ENCODE data around the gene ATP8B3. TPM values are rescaled to one million over a fixed set of nuclear protein-coding genes. Genes with fewer than 3 reads are reported as not detected.

ATP8B3 gene
- total RNA-seq, 1 donor from 2014 or later = 3.0 TPM

DNA sequence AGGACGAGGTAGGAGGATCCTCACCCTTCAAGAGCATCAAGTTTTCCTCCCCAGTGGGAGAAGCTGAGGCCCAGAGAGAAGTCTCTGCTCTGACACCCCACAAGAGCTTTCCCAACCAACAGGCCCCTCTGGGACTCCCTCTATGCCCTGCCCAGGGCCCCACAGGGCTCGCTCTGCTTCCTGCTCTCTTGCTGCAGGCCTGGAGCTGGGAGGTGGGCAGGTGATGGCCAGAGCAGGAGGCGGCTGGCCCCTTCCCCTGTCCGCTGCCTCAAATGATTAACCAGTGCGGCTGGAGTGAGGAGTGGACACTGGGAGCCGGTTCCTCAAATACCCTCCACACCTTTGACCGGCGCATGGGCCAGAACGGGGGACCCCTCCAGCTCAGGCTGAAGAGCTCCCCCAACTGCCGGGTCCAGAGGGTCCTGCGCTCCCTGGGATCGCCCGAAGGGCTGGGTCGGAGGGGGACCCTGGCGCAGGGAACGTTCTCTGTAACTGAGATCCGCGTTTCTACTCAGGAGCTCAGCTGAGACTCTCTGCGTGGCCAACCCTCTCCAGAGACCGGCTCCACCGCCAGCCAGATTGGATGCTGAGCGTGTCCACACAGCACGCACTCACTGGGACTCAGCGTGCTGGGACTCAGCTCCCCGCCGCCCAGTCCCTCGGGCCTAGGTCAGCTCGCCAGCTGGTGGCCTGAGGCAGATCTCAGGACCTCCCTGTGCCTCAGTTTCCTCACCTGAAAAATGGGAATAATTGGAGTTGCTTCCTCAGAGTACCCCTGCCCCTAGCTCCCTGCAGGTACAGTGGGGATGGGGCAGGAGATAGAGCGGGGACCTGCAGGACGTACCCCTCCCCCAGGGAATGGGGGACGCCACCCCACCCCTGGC, 65.4 kb downstream of the ATP8B3 start:
- H3K27ac ChIP-seq (ENCODE audit: low read depth, low read length) = no peak overlapping the region
- H3K4me1 ChIP-seq (ENCODE audit: insufficient read depth, low read length) = peaks cover 14% of the 10 kb centered on the region
- Mint-ChIP-seq H3K36me3 (ENCODE audit: low read depth, unreplicated experiment) (no peaks in the 10 kb centered on the region), H3K27ac (ENCODE audit: unreplicated experiment) (no peak overlapping the region), H3K4me1 (ENCODE audit: low read depth, unreplicated experiment) (no peaks in the 10 kb centered on the region), H3K27me3 (ENCODE audit: low read depth, unreplicated experiment) (peaks cover 28% of the 10 kb centered on the region), H3K9me3 (ENCODE audit: unreplicated experiment) (peaks cover 2% of the 10 kb centered on the region), H3K4me3 (ENCODE audit: unreplicated experiment) (no peak overlapping the region)
- H3K36me3 ChIP-seq (ENCODE audit: insufficient read depth, low read length) = no peaks in the 10 kb centered on the region
- TF ChIP-seq, protein P1, sequence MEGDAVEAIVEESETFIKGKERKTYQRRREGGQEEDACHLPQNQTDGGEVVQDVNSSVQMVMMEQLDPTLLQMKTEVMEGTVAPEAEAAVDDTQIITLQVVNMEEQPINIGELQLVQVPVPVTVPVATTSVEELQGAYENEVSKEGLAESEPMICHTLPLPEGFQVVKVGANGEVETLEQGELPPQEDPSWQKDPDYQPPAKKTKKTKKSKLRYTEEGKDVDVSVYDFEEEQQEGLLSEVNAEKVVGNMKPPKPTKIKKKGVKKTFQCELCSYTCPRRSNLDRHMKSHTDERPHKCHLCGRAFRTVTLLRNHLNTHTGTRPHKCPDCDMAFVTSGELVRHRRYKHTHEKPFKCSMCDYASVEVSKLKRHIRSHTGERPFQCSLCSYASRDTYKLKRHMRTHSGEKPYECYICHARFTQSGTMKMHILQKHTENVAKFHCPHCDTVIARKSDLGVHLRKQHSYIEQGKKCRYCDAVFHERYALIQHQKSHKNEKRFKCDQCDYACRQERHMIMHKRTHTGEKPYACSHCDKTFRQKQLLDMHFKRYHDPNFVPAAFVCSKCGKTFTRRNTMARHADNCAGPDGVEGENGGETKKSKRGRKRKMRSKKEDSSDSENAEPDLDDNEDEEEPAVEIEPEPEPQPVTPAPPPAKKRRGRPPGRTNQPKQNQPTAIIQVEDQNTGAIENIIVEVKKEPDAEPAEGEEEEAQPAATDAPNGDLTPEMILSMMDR (IDR thresholded peaks at IDR 0.05; ENCODE audit: insufficient read depth, low read depth, low read length) = no peak
- TF ChIP-seq EZH2 (IDR thresholded peaks at IDR 0.05; ENCODE audit: insufficient read depth, low read length) = peak; percentile 57
- no peaks in the 10 kb centered on the region for H3K9me3 ChIP-seq (ENCODE audit: insufficient read depth, low read depth, low read length)
- peak overlapping the region; percentile 69 for H3K4me2 ChIP-seq (ENCODE audit: low read length)
- no peaks in the 10 kb centered on the region for H3K79me2 ChIP-seq (ENCODE audit: insufficient read depth, low read length)
- DNase-seq (ENCODE audit: low read depth) (peak; percentile 24), FAIRE-seq (no peak)
- H2AFZ ChIP-seq (ENCODE audit: low read depth, low read length) = peak overlapping the region; percentile 3
- peaks cover 28% of the 10 kb centered on the region for H3K27me3 ChIP-seq (ENCODE audit: insufficient read depth, low read length)
- H3K4me3 ChIP-seq (ENCODE audit: insufficient read depth, low read depth, low read length) = no peak overlapping the region
- no peaks in the 10 kb centered on the region for H4K20me1 ChIP-seq (ENCODE audit: insufficient read depth, low read length)
- no peak overlapping the region for H3K9ac ChIP-seq (ENCODE audit: low read length)

DNA sequence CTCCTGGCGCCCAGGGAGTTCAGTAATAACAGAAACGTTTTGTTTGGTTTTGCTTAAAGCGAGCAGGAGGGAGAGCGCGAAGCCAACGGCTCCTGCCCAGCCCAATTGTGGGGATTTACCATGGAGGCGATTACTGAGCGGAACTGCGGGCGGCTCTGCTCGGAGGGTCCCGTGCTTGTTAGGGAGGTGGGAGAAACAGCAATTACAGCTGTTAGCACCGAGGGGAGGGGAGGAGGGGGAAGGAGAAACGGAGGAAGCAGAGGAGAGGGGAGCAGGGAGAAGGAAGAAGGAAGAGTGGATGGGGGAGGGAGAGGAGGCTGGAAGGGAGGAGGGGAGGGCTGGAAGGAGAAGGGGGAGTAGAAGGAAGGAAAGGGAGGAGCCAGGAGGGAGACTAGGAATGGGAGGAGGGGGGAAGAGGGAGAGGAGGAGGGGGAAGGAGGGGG, 66.5 kb downstream of the ATP8B3 start:
- Histone ChIP-seq H3K27me3 (ENCODE audit: insufficient read depth, low read length) (peaks cover 18% of the 10 kb centered on the region), H2AFZ (ENCODE audit: low read depth, low read length) (no peak overlapping the region), H3K9ac (ENCODE audit: low read length) (no peak overlapping the region), H3K4me3 (ENCODE audit: insufficient read depth, low read depth, low read length) (no peak overlapping the region), H3K36me3 (ENCODE audit: insufficient read depth, low read length) (no peaks in the 10 kb centered on the region), H3K79me2 (ENCODE audit: insufficient read depth, low read length) (no peaks in the 10 kb centered on the region), H3K9me3 (ENCODE audit: insufficient read depth, low read depth, low read length) (no peaks in the 10 kb centered on the region), H4K20me1 (ENCODE audit: insufficient read depth, low read length) (no peaks in the 10 kb centered on the region), H3K4me2 (ENCODE audit: low read length) (peak overlapping the region; percentile 62), H3K27ac (ENCODE audit: low read depth, low read length) (no peak overlapping the region), H3K4me1 (ENCODE audit: insufficient read depth, low read length) (peaks cover 14% of the 10 kb centered on the region)
- Mint-ChIP-seq H3K4me1 (ENCODE audit: low read depth, unreplicated experiment) (no peaks in the 10 kb centered on the region), H3K4me3 (ENCODE audit: unreplicated experiment) (no peak overlapping the region), H3K36me3 (ENCODE audit: low read depth, unreplicated experiment) (no peaks in the 10 kb centered on the region), H3K27me3 (ENCODE audit: low read depth, unreplicated experiment) (peaks cover 26% of the 10 kb centered on the region), H3K27ac (ENCODE audit: unreplicated experiment) (no peak overlapping the region), H3K9me3 (ENCODE audit: unreplicated experiment) (peaks cover 3% of the 10 kb centered on the region)
- TF ChIP-seq EZH2 (IDR thresholded peaks at IDR 0.05; ENCODE audit: insufficient read depth, low read length) = no peak
- TF ChIP-seq, protein P1 (IDR thresholded peaks at IDR 0.05; ENCODE audit: insufficient read depth, low read depth, low read length) = no peak
- no peak for DNase-seq (ENCODE audit: low read depth)
- no peak for FAIRE-seq
